Stimulated activated CD8-positive, alpha-beta memory T cell treated with anti-CD3 and anti-CD28 coated beads, Interleukin-2, amount 100 ng/mL, for 48 hours (primary cell): ENCODE results near the gene ATP2B2.
A peak's percentile ranks its signal among the peaks of the same experiment; 100 is the strongest.

Experiments used
- DNase-seq, 2 donors: peaks; one replicate each; pipeline ENCODE4 v3.0.0-alpha.2; 2020; ENCODE audit warnings: low read depth in 2 of 2

Gene ATP2B2

GRCh38 chr3:10347648-10348403 is 157.6 kb downstream of the ATP2B2 start:
- DNase-seq: no peak

- DNase-seq: no peak
Measured at GRCh38 chr3:10345911-10346310, 159.5 kb downstream of the ATP2B2 start.

DNA sequence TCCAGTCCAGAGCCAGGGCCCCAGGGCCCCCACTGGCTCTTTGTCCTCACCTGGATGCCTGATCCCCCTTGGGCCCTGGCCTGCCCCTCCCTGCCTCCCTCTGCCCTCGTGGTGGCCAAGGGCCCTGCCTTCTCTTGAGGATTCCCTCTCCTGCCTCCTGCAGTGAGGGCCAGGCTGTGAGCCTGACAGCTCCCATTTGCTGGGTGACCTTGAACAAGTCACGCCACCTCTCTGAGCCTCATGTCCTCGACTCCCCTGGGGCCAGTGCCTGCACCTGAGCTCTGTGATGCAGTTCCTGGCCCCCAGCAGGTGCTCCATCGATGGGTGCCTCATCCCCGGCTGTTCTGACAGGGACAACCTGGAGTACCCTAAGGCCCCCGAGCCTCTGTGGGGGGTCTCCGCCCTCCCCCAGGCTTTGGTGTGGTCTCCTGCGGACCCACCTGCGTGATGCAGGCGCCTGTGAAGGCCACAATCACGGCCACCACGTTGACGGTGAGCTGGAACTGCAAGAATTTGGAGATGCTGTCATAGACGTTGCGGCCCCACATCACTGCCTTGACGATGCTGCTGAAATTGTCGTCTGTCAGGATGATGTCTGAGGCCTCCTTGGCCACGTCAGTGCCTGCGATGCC is 160.3 kb downstream of the ATP2B2 start:
- DNase-seq: no peak

- peak in 1 of 2 donors; percentile 41 for DNase-seq
Measured at GRCh38 chr3:10344147-10344943, 161.0 kb downstream of the ATP2B2 start.

GRCh38 chr3:10343526-10343925 is 161.9 kb downstream of the ATP2B2 start:
- no peak for DNase-seq

DNA sequence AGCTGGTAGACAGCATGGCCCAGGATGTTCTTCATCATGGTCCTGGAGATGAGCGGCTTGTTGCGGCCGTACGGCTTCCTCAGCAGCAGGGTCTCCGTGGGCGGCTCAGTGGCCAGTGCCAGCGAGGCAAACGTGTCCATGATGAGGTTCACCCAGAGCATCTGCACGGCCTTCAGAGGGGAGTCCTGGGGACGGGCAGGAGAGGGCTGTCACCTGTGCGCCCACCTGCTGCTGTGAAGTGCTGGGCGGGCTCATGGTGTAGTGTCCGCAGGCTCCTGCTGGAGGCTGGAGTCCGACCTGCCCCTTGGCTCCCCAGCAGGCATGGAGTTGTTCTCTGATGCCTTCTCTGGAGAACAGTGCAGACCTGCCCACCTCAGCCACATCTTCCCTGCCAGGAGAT is 162.6 kb downstream of the ATP2B2 start:
- DNase-seq: no peak

GRCh38 chr3:10341901-10342398 is 163.4 kb downstream of the ATP2B2 start:
- DNase-seq: no peak

- DNase-seq: no peak
Measured at GRCh38 chr3:10340476-10340875, 164.9 kb downstream of the ATP2B2 start.

DNA sequence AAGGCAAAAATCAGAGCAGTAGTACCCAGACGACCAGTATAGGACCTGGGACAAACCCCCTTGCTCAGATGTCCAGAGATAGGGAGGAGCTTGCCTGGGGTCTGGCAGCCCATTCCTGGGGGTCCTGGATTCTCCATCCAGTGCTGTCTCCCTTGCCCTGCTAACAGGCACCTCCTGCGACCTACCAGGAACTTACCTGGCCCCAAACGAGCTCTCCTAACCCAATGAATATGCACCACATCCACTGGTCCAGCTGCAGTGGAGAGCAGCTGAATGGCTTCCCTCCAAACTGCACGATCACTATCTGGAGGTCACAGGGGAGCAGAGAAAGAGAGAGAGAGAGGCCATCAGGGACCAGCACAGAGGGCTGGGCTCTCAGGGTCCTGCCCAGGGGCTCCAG is 165.3 kb downstream of the ATP2B2 start:
- no peak for DNase-seq

DNA sequence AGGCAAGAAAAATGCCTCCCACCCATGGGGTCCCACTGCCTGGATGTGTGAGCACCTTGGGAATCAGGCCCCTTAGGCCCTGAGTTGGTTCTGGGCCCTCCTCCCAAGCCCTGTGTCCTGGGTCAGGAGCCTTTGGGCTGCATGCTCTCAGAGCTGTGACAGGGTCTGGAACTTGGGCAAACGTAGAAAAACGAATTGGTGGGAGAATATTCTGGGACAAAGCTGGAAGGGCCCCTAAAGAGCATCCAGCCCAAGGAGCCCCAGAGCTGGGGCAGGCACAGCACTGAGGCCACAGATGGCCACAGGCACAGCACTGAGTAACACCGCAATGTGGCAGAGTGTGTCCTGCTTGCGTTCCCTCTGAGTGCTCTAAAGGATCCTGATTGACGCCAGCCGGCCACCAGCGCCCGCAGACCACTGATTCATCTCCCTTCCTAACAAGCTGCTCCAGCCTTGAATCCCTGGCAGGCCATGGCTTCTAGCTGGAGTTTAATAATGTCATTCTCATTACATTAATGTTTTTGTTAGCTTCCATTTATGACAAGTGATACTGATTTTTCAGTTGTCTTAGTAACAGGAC is 165.9 kb downstream of the ATP2B2 start:
- DNase-seq: no peak

GRCh38 chr3:10338591-10339353 is 166.6 kb downstream of the ATP2B2 start:
- no peak for DNase-seq

GRCh38 chr3:10338164-10338470 is 167.3 kb downstream of the ATP2B2 start:
- DNase-seq: no peak

GRCh38 chr3:10337323-10338163 is 167.8 kb downstream of the ATP2B2 start:
- DNase-seq: no peak

DNA sequence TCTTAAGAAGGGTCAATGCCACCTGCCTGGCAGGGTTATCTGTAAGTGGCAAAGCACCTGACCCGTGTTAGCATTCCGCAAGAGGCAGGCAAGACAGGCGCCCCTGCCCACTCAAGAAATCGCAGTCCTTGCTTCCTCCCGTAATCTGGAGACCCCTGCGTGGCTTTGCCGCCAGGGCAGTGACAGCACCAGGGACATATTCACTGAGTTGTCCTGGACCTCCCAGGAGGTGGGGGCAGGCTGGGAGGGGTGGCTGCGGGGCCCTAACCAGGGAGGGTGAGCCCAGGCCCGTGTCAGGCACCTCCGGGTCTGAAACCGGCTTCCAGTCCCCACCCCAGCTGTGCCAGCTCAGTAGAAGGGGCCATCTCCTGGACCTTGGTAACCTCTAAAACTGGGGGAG is 168.6 kb downstream of the ATP2B2 start:
- DNase-seq: no peak

DNA sequence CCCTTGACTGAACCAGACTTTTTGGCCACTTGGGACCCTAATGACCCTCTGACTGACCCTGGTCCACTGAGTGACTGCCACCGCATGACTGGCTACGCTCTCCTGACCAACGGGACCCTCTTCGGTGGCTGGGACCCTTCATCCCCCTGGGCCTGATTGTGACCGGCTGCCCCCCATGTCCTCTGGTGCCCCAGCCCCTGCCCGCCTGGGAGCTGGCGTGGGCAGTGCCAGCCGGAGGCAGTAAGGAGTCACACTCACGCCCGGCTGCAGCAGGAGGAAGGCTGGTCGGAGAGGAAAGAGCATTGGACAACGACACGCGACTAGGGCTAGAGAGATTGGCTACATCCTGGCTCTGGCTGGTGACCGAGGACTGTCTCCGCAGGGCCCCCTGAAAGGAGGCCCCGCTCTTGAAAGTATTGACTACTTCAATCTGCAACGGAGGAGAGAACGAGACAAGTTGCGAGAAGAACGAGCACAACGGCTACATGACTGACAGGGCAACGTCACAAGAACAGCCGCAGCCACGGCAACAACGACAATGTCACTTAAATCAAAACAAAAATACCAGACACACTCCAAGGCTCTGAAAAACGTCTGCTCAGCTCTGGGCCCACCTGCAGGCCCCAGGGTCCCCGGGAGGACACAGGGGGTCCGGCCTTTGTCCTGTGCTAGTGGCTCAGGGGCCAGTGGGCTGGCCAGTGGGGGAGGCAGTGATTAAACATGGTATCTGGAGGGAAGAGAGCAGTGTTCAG is 169.3 kb downstream of the ATP2B2 start:
- no peak for DNase-seq

GRCh38 chr3:10335190-10335738 is 170.1 kb downstream of the ATP2B2 start:
- no peak for DNase-seq

GRCh38 chr3:10334459-10334858 is 170.9 kb downstream of the ATP2B2 start:
- no peak for DNase-seq

DNA sequence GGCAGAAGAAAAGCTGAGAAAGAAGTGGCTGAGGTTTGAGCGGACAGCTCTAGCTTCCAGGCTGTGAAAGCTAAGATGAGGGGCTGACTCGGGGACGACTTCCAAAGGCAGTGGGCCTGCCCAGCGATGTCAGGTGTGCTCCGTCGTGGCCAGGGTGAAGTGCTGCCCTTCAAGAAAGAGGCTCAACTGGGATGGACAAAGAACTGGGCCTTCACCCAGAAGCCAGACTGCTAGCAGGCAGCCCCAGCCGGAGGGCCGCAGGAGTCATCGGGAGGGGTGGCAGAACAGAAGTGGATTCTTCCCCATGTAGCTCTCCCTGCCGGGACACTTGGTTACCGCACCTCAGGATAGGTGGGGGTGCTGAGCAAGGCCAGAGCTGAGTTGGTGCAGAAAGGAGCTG is 171.3 kb downstream of the ATP2B2 start:
- no peak for DNase-seq

GRCh38 chr3:10333349-10333650 is 172.1 kb downstream of the ATP2B2 start:
- DNase-seq: no peak
